GM04504 (cell line): ENCODE results near the gene ACTN1.

Experiments
- DNase-seq: peaks from one replicate; pipeline ENCODE4 v3.0.0-alpha.2; 2012; ENCODE audit warnings: low read depth

The ACTN1 gene

GRCh38 chr14:68936476-68936875 is 42.6 kb downstream of the ACTN1 start:
- no peak for DNase-seq

GRCh38 chr14:68935761-68936214 is 43.3 kb downstream of the ACTN1 start:
- no peak for DNase-seq

DNA sequence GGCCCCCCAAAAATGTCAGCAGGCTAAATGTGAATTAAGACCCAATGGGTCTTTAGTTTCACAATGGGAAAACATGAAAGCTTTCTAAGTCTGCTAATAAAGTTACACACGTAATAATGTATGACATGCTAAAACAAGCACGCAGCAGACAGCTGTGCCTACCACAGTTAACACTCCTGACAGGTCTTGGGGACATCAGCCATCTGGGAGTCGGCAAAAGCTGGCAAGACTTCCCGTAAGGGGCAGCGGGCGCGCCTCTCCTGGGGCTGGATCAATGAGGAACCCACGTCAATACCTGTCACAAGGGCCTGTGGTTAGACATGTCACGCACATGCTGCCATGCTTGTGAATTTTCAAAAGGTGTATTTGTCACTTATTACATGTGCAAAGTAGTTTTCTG is 45.0 kb downstream of the ACTN1 start:
- DNase-seq = no peak

DNA sequence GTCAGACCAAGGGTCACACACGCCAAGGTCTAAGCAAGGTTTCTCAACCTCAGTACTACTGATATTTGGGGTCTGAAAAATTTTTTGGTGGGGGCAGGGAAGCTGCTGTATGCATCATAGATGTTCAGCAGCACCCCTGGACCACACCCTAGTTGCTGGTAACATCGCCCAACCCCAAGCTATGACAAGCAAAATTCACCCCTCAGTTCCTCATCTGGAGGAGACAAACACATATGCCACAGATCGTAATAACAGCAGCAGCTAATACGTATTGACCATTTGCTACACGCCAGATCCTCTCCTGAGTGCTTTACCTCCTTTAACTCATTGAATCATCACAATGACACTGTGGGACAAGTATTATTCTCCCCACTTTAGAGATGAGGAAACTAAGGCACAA is 46.4 kb downstream of the ACTN1 start:
- no peak for DNase-seq

- no peak for DNase-seq
Observed at GRCh38 chr14:68932231-68932630, 46.9 kb downstream of the ACTN1 start.

- no peak for DNase-seq
Observed at GRCh38 chr14:68931474-68932051, 47.5 kb downstream of the ACTN1 start.

- no peak for DNase-seq
Observed at GRCh38 chr14:68931063-68931462, 48.0 kb downstream of the ACTN1 start.

DNA sequence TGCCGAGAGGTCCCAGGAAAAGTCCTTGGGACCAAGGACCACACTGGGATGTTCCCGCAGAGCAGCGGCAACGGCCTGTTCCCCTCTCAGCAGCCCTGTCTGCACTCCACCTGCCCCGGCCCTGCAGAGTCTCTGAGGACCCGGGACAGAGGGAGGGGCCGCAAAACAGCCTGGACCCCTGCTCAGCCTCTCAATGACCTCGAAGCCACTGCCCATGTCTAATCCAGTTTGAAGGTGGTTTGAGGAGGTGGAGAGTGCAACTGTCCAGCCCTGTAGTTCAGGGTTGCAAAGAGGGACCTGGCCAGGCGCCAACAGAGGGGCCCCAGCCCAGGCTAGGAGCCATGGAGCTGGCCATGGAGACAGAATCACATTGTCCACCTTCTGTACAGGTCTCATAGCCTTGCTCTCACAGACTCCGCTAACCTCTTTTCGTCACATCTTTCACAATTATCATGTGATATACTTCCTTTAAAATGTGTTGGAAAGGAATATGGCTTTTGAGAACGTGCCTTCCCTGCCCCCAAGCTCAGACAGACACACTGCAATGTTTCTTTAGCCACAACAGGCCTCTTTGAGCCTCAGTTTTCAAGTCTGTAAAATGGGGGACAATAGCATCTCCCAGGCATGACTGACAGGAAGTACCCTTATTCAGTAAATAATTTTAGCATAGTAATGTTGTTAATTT is 49.3 kb downstream of the ACTN1 start:
- DNase-seq = no peak

DNA sequence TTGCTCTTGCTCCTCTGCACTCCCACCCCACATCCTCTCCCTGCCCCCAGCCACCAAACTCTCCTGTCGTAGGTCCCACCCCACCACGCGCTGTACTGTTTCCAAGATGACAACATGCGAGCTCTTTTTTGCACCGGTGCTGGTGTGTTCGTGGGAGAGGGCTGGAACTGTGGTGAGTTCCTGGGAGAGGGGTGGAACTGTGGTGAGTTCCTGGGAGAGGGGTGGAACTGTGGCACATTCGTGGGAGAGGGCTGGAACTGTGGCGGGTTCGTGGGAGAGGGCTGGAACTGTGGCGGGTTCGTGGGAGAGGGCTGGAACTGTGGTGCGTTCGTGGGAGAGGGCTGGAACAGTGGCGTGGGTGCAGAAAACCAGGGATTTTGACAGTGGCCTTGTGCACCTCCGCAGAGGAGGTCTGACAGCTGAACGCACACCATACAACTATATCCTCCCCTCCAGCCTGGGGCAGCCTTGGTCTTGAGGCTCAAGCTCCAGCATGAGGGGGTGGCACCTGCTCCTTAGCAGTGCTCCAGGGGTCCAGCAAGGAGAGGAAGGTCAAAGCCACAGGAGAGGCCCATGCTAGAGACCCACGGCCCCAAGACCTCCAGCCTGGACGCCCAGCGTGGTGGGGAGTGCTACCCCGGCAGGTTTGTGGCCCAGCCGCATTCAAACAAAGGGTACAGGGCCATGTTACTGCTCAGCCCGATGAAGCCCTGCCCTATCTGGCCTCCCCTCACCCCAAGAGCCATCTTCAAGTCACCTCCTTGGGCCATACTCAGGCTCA is 50.1 kb downstream of the ACTN1 start:
- no peak for DNase-seq

DNA sequence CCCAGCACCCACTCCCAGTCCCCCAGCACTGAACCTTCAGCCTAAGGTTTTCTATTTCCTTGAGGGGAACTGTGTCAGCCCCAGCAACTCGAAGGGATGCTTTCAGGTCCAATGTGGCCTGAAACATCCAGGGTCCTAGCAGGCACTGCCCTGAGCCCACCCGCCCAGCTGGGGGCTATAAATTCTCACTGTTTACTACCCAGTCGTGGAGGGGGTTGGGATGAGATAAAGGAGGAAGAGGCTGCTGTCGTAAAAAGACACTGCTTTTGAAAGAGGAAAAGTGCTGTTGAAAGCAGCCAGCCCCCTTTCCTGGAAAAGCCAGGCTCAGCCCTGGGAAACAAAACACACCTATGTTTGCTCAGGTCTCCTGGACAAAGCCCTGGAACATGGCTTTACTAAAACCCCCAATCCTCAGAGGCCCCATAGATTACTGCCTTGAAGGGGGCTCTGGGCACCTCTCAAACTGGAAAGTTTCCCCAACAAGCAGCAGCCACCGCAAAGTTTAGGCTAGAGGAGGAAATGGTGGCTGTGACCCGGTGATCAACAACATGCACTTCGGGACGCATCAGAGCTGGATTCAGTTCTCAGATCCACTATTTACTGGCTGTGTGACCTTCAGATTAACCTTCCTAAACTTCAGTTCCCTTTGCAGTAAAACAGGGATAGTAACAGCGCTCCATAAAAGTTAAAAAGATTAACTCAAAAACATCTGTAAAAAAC is 51.0 kb downstream of the ACTN1 start:
- DNase-seq = no peak

DNA sequence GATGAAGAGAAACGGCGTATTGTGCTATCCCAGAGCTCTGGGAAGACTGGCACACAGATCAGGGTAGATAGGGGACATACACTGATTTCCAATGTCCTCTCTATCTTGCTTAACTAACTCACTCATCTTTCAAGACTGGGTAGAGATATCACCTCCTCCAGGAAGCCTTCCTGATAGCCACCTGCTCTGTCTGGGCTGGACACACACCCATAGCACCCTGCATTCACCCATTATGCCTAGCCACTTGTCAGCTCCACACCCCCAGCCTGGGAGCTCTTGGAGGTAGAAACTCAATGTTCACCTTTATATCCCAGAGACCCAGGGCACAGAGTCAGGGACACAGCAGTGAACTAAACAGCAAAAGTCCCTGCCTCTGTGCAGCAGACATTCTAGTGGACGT is 52.0 kb downstream of the ACTN1 start:
- DNase-seq = no peak

DNA sequence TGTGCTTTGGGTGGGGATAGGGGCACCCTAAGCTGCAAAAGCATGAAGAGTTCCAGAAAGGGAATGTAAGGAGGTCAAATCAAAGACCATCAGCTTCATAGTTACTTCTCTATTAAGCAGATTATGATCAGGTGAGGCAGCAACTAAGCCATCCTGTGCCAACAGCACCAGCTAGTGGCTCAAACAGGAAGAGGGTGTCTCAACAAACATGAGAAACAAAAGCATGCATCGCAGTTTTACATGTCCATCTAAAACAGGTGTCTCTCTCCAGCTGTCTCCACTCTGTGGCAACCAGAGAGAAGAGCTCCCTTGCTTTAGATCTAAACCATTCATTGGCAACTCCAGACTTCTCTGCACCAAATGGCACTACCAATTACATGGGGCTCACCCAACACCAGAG is 52.9 kb downstream of the ACTN1 start:
- DNase-seq = no peak

GRCh38 chr14:68925373-68925772 is 53.7 kb downstream of the ACTN1 start:
- no peak for DNase-seq

DNA sequence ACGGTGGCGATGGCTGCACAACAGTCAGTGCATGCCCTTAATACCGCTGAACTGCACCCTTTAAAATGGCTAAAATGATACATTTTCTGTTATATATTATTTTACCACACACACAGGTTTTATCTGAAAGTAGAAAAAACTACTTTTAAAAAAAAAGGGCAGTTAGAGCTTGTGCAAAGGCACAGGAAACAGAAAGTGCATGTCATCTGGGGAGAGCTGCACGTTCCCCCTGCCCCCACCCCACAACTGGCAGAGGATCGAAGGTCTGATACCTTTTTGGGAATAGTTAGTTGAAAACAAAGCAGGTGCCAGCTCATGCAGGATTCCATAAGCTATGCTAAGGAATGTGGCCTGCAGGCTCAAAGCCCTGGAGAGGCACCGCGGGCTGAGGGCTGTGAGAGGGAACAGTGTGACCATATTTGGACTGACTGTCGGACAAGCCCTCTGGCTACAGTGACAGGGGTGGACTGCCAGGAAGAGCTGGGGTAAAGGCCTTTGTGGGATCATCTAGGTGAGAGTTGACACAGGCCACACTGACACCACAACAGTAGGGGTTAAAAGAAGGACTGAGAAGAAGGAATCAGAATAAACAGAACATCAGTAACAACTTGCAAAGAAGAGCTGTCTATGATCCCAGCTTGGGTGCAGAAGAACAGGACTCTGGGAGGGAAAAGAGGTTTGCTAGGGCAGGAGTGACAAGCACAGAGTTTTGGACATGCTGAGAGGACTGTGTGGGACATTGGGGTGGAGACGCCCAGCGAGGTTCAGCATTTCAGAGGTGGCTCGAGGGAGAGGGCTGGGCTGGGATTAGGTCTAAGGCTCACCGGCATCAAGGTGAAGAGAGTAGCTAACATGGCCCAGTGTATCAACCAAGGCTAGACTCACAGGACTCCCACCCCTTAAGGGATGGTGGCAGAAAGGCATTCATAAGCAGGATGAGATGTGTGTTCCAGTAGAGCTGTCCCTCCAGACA is 54.6 kb downstream of the ACTN1 start:
- no peak for DNase-seq

- no peak for DNase-seq
Observed at GRCh38 chr14:68922886-68923285, 56.2 kb downstream of the ACTN1 start.

- DNase-seq = no peak
Observed at GRCh38 chr14:68922201-68922621, 56.9 kb downstream of the ACTN1 start.

DNA sequence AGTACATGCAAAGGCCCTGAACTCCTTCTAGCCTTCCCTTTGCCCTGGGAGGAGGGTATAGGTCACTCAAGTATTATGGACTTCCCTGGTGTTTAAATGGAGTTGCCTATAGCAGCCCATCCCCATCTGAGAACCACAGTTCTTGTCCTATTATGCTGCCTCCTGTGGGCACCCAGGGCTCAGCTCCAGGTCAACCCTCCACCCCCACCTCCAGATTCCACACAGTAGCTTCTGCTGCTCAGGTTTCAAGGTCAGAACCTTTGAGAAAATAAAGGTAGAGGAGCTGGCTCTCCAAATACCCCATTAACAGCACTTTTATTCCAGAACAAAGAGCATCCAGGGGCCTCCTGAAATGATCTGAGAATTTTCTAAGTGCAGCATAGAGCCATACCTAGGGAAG is 57.4 kb downstream of the ACTN1 start:
- DNase-seq = no peak

DNA sequence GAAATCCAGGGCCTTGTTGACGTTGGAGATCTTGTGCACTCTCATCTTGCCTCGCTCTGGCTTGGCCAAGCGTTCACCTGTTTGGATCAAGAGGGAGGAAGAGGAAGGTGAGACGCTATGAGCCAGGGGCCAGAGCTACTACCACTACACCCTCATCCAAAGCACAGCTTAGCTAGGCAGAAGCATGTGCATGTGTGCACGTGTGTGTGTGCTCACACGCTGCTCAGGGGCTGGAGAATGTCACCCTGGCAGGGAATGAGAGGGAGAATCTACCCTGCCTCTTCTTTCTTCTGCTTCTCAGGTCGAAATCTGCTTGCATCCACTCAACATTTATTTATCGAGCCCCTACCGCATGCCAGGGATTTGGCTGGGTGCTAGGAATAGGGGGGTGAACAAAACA is 58.1 kb downstream of the ACTN1 start:
- no peak for DNase-seq

- DNase-seq = no peak
Observed at GRCh38 chr14:68919129-68919927, 59.8 kb downstream of the ACTN1 start.

DNA sequence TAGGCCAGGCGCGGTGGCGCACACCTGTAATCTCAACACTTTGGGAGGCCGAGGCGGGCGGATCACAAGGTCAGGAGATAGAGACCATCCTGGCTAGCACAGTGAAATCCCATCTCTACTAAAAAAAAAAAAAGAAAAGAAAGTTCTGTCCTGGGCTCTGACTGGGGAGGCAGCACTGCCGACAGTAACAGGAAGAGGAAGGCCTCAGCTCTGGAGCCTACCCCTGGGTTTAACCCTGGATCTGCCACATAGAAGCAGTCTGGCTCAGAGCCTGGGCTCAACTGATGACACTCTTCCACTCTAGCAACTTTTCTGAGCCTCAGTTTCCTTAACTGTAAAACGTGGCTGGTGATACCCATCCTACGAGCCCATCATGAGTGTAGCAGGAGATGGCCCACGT is 60.5 kb downstream of the ACTN1 start:
- DNase-seq = no peak
